ENCODE measurements around the gene PNPLA5. TPM values are rescaled to one million over a fixed set of nuclear protein-coding genes. Genes with fewer than 3 reads are reported as not detected.

The PNPLA5 gene
- total RNA-seq, 2 experiments from 2014 or later = 0.15 TPM; not detected in 1

GRCh38 chr22:43886231-43886630 lies 5.6 kb downstream of the PNPLA5 start:
- POLR2A ChIA-PET = no interaction called here

GRCh38 chr22:43885786-43886185 lies 6.0 kb downstream of the PNPLA5 start:
- intact Hi-C loops (cut with micrococcal nuclease; ENCODE audit: unreplicated experiment) = loop anchor here (10.0 kb wide), 1 partner anchor 739 kb away; no protein-coding TSS in a partner anchor
- CTCF ChIA-PET (ENCODE audit: unreplicated experiment) = no interaction called here

More at GRCh38 chr22:43886231-43886630, 5.6 kb downstream of the PNPLA5 start:
- Histone ChIP-seq H3K9me2 (ENCODE audit: insufficient read depth, low read length) (no peaks in the 10 kb centered on the region), H3K4me1 (ENCODE audit: insufficient read depth, low read length, poor library complexity, severe bottlenecking) (peaks cover 8% of the 10 kb centered on the region), H3K4me2 (ENCODE audit: low read length) (no peak overlapping the region), H3K4me3 (ENCODE audit: low read depth, low read length, poor library complexity, severe bottlenecking) (no peak overlapping the region), H3K79me2 (ENCODE audit: insufficient read depth, low read depth, low read length) (no peaks in the 10 kb centered on the region), H2AFZ (ENCODE audit: low read length) (no peak overlapping the region), H3K27ac (ENCODE audit: low read depth, low read length, poor library complexity, severe bottlenecking) (no peak overlapping the region), H3K9me3 (ENCODE audit: low read length) (no peaks in the 10 kb centered on the region), H3K36me3 (ENCODE audit: insufficient read depth, low read length) (no peaks in the 10 kb centered on the region), H4K20me1 (ENCODE audit: insufficient read depth, low read length) (no peaks in the 10 kb centered on the region)
- intact Hi-C loops (cut with micrococcal nuclease; ENCODE audit: unreplicated experiment) = loop anchor here (10.0 kb wide), 1 partner anchor 739 kb away; no protein-coding TSS in a partner anchor
- CTCF ChIA-PET (ENCODE audit: unreplicated experiment) = no interaction called here
- BruUV-seq (replicated peaks) = no TSS peak
- no peak for DNase-seq (ENCODE audit: low spot score)
- no peak for TF ChIP-seq CTCF (conservative IDR thresholded peaks at IDR 0.05; ENCODE audit: low read length)
- TF ChIP-seq EZH2phosphoT487 (IDR thresholded peaks at IDR 0.05; ENCODE audit: borderline replicate concordance, low read depth, low read length) = no peak

More at GRCh38 chr22:43885786-43886185, 6.0 kb downstream of the PNPLA5 start:
- H3K4me1 ChIP-seq (ENCODE audit: insufficient read depth, low read length, poor library complexity, severe bottlenecking) = peaks cover 8% of the 10 kb centered on the region
- H3K4me3 ChIP-seq (ENCODE audit: low read depth, low read length, poor library complexity, severe bottlenecking) = no peak overlapping the region
- TF ChIP-seq CTCF (conservative IDR thresholded peaks at IDR 0.05; ENCODE audit: low read length) (no peak), EZH2phosphoT487 (IDR thresholded peaks at IDR 0.05; ENCODE audit: borderline replicate concordance, low read depth, low read length) (no peak)
- H3K79me2 ChIP-seq (ENCODE audit: insufficient read depth, low read depth, low read length) = no peaks in the 10 kb centered on the region
- H3K27ac ChIP-seq (ENCODE audit: low read depth, low read length, poor library complexity, severe bottlenecking) = no peak overlapping the region
- no peak overlapping the region for H3K4me2 ChIP-seq (ENCODE audit: low read length)
- no peaks in the 10 kb centered on the region for H3K9me2 ChIP-seq (ENCODE audit: insufficient read depth, low read length)
- H3K9me3 ChIP-seq (ENCODE audit: low read length) = no peaks in the 10 kb centered on the region
- POLR2A ChIA-PET = no interaction called here
- no peak overlapping the region for H2AFZ ChIP-seq (ENCODE audit: low read length)
- DNase-seq (ENCODE audit: low spot score) = no peak
- H4K20me1 ChIP-seq (ENCODE audit: insufficient read depth, low read length) = no peaks in the 10 kb centered on the region
- no TSS peak for BruUV-seq (replicated peaks)
- H3K36me3 ChIP-seq (ENCODE audit: insufficient read depth, low read length) = no peaks in the 10 kb centered on the region

All from OCI-LY7 (cell line).